ENCODE measurements around the gene KLHL17. TPM values are rescaled to one million over a fixed set of nuclear protein-coding genes. Genes with fewer than 3 reads are reported as not detected.

Gene KLHL17
- total and polyA plus RNA-seq, 10 of the 15 experiments (the other 5 are each of a cell fraction or from before 2014, with no cell fraction given): 0.03 to 30.6 (median 5.3) TPM

- TF ChIP-seq SMARCA5 (IDR thresholded peaks at IDR 0.05) (no peak), ZNF687 (IDR thresholded peaks at IDR 0.05) (no peak), NRF1 (conservative IDR thresholded peaks at IDR 0.05; ENCODE audit: low read depth, low read length) (no peak), NR2F1 (conservative IDR thresholded peaks at IDR 0.05) (0 out of 2 replicates have a peak, but pooled peaks have one; percentile 28), ZNF384 (IDR thresholded peaks at IDR 0.05; ENCODE audit: borderline replicate concordance, low read depth, low read length) (no peak), PBX3 (IDR thresholded peaks at IDR 0.05; ENCODE audit: insufficient replicate concordance, low read depth, low read length) (peak; percentile 36), SUPT20H (IDR thresholded peaks at IDR 0.05; ENCODE audit: borderline replicate concordance, control insufficient read depth, low read depth, low read length) (no peak), STAT3 (IDR thresholded peaks at IDR 0.05; ENCODE audit: low read depth, low read length) (no peak)
Observed at GRCh38 chr1:940107-941014, 20.0 kb upstream of the KLHL17 start (continued).
